ENCODE measurements around the gene VWDE.
"Not testable (repeated sequence)": the region's sequence is repeated elsewhere in the genome, so short reads cannot be mapped to it uniquely, and the experiment has no call there.

The VWDE gene

GRCh38 chr7:12403287-12404181 is at the start of gene VWDE:
Gene VWDE (minus strand): TSS chr7:12403865. CDS start chr7:12403716, 149 bp downstream.
- TF ChIP-seq, protein P1, sequence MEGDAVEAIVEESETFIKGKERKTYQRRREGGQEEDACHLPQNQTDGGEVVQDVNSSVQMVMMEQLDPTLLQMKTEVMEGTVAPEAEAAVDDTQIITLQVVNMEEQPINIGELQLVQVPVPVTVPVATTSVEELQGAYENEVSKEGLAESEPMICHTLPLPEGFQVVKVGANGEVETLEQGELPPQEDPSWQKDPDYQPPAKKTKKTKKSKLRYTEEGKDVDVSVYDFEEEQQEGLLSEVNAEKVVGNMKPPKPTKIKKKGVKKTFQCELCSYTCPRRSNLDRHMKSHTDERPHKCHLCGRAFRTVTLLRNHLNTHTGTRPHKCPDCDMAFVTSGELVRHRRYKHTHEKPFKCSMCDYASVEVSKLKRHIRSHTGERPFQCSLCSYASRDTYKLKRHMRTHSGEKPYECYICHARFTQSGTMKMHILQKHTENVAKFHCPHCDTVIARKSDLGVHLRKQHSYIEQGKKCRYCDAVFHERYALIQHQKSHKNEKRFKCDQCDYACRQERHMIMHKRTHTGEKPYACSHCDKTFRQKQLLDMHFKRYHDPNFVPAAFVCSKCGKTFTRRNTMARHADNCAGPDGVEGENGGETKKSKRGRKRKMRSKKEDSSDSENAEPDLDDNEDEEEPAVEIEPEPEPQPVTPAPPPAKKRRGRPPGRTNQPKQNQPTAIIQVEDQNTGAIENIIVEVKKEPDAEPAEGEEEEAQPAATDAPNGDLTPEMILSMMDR (IDR thresholded peaks at IDR 0.05; ENCODE audit: extremely low read depth, insufficient read depth, missing control alignments): no peak
- in situ Hi-C loops (cut with MboI; ENCODE audit: low pct_unique_long_range_greater_than_20kb, low sequenced_read_pairs, unreplicated experiment): no loop called here
- DNase-seq (ENCODE audit: low spot score): peak; percentile 38

GRCh38 chr7:12453136-12453535 is 49.5 kb upstream of the VWDE start:
- in situ Hi-C loops (cut with MboI; ENCODE audit: low pct_unique_long_range_greater_than_20kb, low sequenced_read_pairs, unreplicated experiment); DNase-seq (ENCODE audit: low spot score): not testable (repeated sequence)

- TF ChIP-seq, protein P1 (IDR thresholded peaks at IDR 0.05; ENCODE audit: extremely low read depth, insufficient read depth, missing control alignments): no peak
- DNase-seq (ENCODE audit: low spot score): no peak
- in situ Hi-C loops (cut with MboI; ENCODE audit: low pct_unique_long_range_greater_than_20kb, low sequenced_read_pairs, unreplicated experiment): no loop called here
Observed at GRCh38 chr7:12450615-12451014, 47.0 kb upstream of the VWDE start.

DNA sequence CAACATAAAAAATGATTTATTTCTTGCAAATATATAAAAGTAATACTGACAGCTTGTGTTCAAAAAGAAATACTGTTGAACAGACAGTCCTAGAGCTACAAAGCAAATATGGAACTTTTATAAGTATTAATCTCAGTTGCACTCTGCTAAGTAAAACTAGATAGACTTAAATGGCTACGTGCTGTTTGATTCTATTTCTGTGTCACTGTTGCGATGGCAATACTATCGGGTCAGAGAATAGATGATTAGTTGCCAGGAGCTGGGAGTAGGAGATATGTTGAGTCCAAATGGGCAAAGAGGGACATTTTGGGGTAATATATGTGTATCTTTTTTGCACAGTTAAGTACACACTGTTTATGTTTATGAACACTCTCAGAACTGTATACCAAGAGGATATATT is 41.1 kb upstream of the VWDE start:
- in situ Hi-C loops (cut with MboI; ENCODE audit: low pct_unique_long_range_greater_than_20kb, low sequenced_read_pairs, unreplicated experiment): no loop called here
- no peak for DNase-seq (ENCODE audit: low spot score)
- TF ChIP-seq, protein P1 (IDR thresholded peaks at IDR 0.05; ENCODE audit: extremely low read depth, insufficient read depth, missing control alignments): no peak

GRCh38 chr7:12440229-12440628 is 36.6 kb upstream of the VWDE start:
- TF ChIP-seq, protein P1 (IDR thresholded peaks at IDR 0.05; ENCODE audit: extremely low read depth, insufficient read depth, missing control alignments): no peak
- in situ Hi-C loops (cut with MboI; ENCODE audit: low pct_unique_long_range_greater_than_20kb, low sequenced_read_pairs, unreplicated experiment): no loop called here
- DNase-seq (ENCODE audit: low spot score): no peak

DNA sequence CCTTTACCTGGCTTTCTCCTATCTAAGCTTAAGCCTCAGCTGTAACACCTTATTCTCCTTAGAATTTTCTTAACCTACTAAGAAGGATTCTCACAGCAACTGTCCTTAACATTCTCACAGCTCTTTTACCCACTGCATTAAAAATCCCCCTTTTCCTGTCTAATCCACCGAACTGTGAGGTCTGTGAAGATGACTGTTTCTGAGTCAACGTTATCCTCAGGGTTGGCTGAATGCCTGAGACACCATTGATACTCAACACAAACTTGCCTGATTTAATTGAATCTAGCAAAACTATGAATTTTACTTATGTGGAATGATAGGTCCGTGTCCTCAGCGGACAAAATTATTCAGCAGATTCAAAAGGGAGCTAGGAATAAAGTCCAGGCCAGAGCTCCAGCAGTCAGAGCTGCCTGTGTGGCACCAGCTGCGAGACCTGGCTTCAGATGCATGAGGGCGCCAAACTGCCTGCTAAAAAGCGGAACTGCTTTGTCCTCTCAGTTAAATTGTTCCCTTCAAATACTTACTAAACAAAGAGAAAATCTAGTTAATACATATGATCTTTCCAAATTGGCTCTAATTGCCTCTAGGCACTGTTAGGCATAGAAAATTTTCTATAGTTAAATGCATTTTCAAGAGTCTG is 33.4 kb upstream of the VWDE start:
- TF ChIP-seq, protein P1 (IDR thresholded peaks at IDR 0.05; ENCODE audit: extremely low read depth, insufficient read depth, missing control alignments): no peak
- no peak for DNase-seq (ENCODE audit: low spot score)
- in situ Hi-C loops (cut with MboI; ENCODE audit: low pct_unique_long_range_greater_than_20kb, low sequenced_read_pairs, unreplicated experiment): no loop called here

GRCh38 chr7:12436126-12436525 is 32.5 kb upstream of the VWDE start:
- in situ Hi-C loops (cut with MboI; ENCODE audit: low pct_unique_long_range_greater_than_20kb, low sequenced_read_pairs, unreplicated experiment): no loop called here
- no peak for DNase-seq (ENCODE audit: low spot score)
- TF ChIP-seq, protein P1 (IDR thresholded peaks at IDR 0.05; ENCODE audit: extremely low read depth, insufficient read depth, missing control alignments): no peak

Measured in GM13977 (cell line).